Sigmoid colon (tissue), 4 donors: ENCODE results near the gene GPR139.

Experiments used
- EP300 ChIP-seq, 4 donors: sonication (generic); formaldehyde crosslinking; IDR thresholded peaks; one replicate each; pipeline ENCODE4 v1.6.1; 2017; ENCODE audit warnings: antibody characterized with exemption in 4 of 4
- TF ChIP-seq, protein P1 (sequence below), 4 experiments: fragments of 450-650 bp in 3 of 4; fragments of 200-600 bp in 1 of 4; IDR thresholded peaks; one replicate each; pipeline ENCODE4 v1.5.1; 2016 to 2019; ENCODE audit warnings: antibody characterized with exemption in 4 of 4, mild to moderate bottlenecking in 3 of 4, moderate library complexity in 2 of 4

DNA sequence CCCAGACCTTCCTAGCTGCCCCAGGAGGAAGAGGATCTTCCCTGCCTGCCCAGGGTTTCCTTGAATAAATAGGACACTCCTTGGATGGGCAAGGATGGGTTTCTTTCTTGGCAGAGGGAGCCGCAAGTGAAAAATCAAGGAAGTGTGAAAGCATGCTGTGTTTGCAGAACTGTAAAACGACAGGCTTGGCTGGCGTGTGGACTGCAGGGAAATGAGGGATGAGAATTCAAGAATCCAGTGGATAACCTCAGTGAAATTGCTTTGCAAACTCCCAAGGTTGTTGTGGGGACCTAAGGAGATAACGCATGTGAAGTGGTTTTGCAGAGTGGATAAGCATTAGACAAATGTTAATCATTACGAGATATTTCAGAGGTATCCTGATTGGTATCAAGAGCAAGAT lies 20.4 kb downstream of the GPR139 start:
- TF ChIP-seq, protein P1, sequence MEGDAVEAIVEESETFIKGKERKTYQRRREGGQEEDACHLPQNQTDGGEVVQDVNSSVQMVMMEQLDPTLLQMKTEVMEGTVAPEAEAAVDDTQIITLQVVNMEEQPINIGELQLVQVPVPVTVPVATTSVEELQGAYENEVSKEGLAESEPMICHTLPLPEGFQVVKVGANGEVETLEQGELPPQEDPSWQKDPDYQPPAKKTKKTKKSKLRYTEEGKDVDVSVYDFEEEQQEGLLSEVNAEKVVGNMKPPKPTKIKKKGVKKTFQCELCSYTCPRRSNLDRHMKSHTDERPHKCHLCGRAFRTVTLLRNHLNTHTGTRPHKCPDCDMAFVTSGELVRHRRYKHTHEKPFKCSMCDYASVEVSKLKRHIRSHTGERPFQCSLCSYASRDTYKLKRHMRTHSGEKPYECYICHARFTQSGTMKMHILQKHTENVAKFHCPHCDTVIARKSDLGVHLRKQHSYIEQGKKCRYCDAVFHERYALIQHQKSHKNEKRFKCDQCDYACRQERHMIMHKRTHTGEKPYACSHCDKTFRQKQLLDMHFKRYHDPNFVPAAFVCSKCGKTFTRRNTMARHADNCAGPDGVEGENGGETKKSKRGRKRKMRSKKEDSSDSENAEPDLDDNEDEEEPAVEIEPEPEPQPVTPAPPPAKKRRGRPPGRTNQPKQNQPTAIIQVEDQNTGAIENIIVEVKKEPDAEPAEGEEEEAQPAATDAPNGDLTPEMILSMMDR (IDR thresholded peaks at IDR 0.05), result no peak
- no peak for TF ChIP-seq EP300 (IDR thresholded peaks at IDR 0.05)
